ENCODE measurements around the gene PXDN. TPM values are rescaled to one million over a fixed set of nuclear protein-coding genes. Genes with fewer than 3 reads are reported as not detected.

PXDN gene
- total and polyA plus RNA-seq, 2 donors (not counting 3 experiments of a cell fraction or from before 2014, with no cell fraction given): 231 to 308 TPM

DNA sequence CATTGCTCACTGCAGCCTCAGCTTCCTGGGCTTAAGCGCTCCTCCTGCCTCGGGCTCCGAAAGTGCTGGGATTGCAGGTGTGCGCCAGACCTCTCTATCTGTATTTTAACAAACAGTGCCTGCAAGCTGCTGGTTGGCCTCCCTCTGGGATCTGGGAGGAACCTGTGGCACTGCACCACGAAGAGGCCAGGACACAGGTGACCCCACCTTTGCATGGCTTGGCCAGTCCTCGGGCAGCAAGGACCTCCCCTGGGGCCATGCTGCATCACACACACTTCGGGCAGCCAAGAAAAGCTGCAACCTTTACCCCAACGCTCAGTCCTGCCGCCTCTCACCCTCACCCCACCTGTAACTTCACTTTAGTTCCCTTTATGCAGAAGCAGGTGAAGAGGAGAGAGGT, 70.0 kb downstream of the PXDN start:
- DNase-seq (ENCODE audit: low read depth, low spot score): no peak
- Histone ChIP-seq H3K9me3 (replicated peaks; ENCODE audit: control insufficient read depth, insufficient read depth, low read length) (no peaks in the 10 kb centered on the region), H3K4me3 (replicated peaks in 1 of 3; ENCODE audit: insufficient read depth in 1 of 3, low read depth in 1 of 3, low read length in 3 of 3) (no peak overlapping the region), H3K27ac (ENCODE audit: insufficient read depth, low read depth, low read length) (no peak overlapping the region), H3K4me1 (ENCODE audit: control insufficient read depth, extremely low read depth, insufficient read depth, low read length) (no peaks in the 10 kb centered on the region), H3K4me2 (ENCODE audit: insufficient read depth, low read length) (no peak overlapping the region), H3K79me2 (ENCODE audit: control insufficient read depth, insufficient read depth, low read length) (no peaks in the 10 kb centered on the region), H3K36me3 (ENCODE audit: control insufficient read depth in 2 of 2, extremely low read depth in 1 of 2, insufficient read depth in 2 of 2, low read length in 2 of 2) (peaks cover 6 to 34% of the 10 kb centered on the region in 2 experiments), H2AFZ (ENCODE audit: low read depth, low read length) (no peak overlapping the region), H3K9ac (replicated peaks; ENCODE audit: extremely low read depth, insufficient read depth, low read length) (no peak overlapping the region), H3K27me3 (ENCODE audit: control insufficient read depth in 2 of 2, insufficient read depth in 2 of 2, low read length in 2 of 2) (no peaks in the 10 kb centered on the region), H4K20me1 (replicated peaks; ENCODE audit: control insufficient read depth, extremely low read depth, insufficient read depth, low read length) (no peaks in the 10 kb centered on the region), H3K9me1 (replicated peaks; ENCODE audit: control insufficient read depth, extremely low read depth, insufficient read depth, low read length) (no peaks in the 10 kb centered on the region)
- ChIA-PET POLR2A (no interaction called here), CTCF (interaction anchor here (2.0 kb wide), 1 partner anchor 76 kb away, joined by 4 read pairs; no protein-coding TSS in a partner anchor)
- no TSS peak for BruUV-seq (replicated peaks)
- TF ChIP-seq POLR2A (IDR thresholded peaks at IDR 0.05; ENCODE audit: low read depth, low read length): no peak
- no peak for TF ChIP-seq EZH2 (IDR thresholded peaks at IDR 0.05; ENCODE audit: borderline replicate concordance, low read depth, low read length, severe bottlenecking)
- no peak for TF ChIP-seq MAX (IDR thresholded peaks at IDR 0.05; ENCODE audit: insufficient read depth, insufficient read length)
- no peak for TF ChIP-seq GATA2 (IDR thresholded peaks at IDR 0.05; ENCODE audit: insufficient read depth, insufficient read length, low read depth, low read length)
- no peak for TF ChIP-seq POLR2AphosphoS5 (IDR thresholded peaks at IDR 0.05; ENCODE audit: insufficient read depth, low read depth, low read length)
- TF ChIP-seq MYC (IDR thresholded peaks at IDR 0.05; ENCODE audit: low read depth, low read length): no peak
- no peak for TF ChIP-seq FOS (IDR thresholded peaks at IDR 0.05; ENCODE audit: borderline replicate concordance, insufficient read depth, low read length)
- TF ChIP-seq, protein P1, sequence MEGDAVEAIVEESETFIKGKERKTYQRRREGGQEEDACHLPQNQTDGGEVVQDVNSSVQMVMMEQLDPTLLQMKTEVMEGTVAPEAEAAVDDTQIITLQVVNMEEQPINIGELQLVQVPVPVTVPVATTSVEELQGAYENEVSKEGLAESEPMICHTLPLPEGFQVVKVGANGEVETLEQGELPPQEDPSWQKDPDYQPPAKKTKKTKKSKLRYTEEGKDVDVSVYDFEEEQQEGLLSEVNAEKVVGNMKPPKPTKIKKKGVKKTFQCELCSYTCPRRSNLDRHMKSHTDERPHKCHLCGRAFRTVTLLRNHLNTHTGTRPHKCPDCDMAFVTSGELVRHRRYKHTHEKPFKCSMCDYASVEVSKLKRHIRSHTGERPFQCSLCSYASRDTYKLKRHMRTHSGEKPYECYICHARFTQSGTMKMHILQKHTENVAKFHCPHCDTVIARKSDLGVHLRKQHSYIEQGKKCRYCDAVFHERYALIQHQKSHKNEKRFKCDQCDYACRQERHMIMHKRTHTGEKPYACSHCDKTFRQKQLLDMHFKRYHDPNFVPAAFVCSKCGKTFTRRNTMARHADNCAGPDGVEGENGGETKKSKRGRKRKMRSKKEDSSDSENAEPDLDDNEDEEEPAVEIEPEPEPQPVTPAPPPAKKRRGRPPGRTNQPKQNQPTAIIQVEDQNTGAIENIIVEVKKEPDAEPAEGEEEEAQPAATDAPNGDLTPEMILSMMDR (IDR thresholded peaks at IDR 0.05; ENCODE audit: extremely low read depth in 1 of 2, insufficient read depth in 1 of 2, low read depth in 1 of 2, low read length in 2 of 2): no peak
- no peak for TF ChIP-seq JUN (IDR thresholded peaks at IDR 0.05; ENCODE audit: borderline replicate concordance, insufficient read depth, insufficient read length, low read depth)
- intact Hi-C loops (cut with micrococcal nuclease) (no loop called here), dilution Hi-C loops (cut with MboI; ENCODE audit: extremely low pct_ligation_motif_present, low sequenced_read_pairs) (no loop called here)
- no peak for FAIRE-seq
